GM21737 (cell line): ENCODE measurements around the gene ANKLE1.
A peak's percentile ranks its signal among the peaks of the same experiment; 100 is the strongest.
"Not testable (repeated sequence)": the region's sequence is repeated elsewhere in the genome, so short reads cannot be mapped to it uniquely, and the experiment has no call there.

Experiments used
- ATAC-seq: cut with Tn5 transposase; IDR thresholded peaks from one replicate; pipeline ENCODE4 v1.9.1; 2021; ENCODE audit warnings: mild to moderate bottlenecking, moderate library complexity; ENCODE audit not compliant: unreplicated experiment

ANKLE1 gene

DNA sequence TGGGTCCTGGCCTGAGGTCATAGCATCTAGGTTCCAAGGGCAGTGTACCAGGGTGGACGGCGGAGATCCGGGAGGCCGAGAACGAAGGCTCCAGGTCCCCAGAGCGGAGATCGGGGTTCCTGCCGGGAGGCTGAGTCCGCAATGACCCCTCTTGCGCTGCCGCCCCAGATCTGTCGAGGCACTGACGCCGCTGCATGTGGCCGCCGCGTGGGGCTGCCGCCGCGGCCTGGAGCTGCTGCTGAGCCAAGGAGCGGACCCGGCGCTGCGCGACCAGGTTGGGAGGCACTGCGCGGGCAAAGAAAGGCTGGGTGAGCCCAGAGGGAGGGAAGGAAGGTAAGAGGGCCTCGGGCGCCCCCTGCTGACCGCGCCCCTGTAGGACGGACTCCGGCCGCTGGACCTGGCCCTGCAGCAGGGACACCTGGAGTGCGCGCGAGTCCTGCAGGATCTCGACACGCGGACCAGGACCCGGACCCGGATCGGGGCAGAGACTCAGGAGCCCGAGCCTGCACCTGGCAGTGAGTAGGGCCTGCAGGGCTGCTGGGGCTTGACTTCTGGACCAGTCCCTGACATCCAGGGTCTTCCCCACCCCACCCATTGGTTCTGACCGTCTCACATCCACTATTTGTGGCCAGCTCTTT, 906 bp downstream of the ANKLE1 start:
- peak; percentile 73 for ATAC-seq

- no peak for ATAC-seq
These were observed 1.8 kb downstream of the ANKLE1 start for GRCh38 chr19:17283504-17283996.

- ATAC-seq, result no peak
These were observed 3.9 kb downstream of the ANKLE1 start for GRCh38 chr19:17285415-17286135.

DNA sequence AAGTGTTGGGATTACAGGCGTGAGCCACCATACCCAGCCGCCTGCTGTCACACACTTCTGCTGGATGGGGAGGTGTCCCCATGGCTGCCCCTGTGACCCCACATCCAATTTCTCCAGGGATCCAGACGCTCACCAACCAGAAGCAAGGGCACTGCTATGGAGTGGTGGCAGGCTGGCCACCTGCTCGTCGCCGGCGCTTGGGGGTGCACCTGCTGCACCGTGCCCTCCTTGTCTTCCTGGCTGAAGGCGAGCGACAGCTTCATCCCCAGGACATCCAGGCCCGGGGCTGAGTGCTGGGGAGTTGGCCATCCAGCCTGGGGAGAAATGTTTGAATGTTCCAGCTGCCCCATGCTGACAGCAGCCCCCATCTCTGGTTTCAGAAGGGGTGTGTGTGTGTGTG, 4.6 kb downstream of the ANKLE1 start:
- ATAC-seq, result no peak

- ATAC-seq, result no peak
These were observed 5.1 kb downstream of the ANKLE1 start for GRCh38 chr19:17286752-17287151.

DNA sequence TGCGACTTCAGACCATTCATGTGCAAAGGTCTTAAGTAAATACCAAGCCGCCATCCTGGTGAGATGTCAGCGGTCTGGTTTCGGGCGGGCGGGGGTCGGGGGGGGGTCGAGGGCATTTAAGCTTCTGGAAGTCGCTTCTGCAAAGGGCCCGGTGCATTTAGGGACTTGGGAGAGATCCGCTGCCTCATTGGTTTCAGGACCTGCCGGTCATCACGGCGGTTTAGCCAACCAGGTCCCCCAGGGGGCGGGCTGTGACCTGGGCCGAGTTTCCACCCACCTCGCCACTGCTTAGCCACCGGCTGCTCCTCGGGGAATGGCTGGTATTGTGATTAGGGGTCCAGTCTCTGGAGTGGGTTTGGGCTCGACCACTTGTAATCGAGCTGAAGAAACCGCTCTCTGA, 7.8 kb downstream of the ANKLE1 start:
- no peak for ATAC-seq

- ATAC-seq, result peak; percentile 81
These were observed 10.8 kb downstream of the ANKLE1 start for GRCh38 chr19:17292301-17293074.

DNA sequence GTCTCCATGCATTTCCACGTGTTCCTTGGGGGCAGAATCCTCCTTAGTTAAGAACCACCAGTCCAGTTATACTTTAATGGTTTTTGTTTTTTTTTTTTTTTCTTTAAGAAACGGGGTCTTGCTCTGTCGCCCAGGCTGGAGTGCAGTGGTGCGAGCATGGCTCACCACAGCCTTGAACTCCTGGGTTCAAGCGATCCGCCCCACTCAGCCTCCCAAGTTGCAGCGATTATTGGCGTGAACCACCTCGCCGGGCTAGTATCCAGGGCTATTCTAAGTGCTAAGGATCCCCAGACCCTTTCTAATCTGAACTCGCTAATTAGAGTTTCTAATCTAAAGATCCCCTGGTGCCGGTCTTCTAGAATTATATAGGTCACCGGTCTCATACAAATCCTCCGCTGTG, 11.9 kb downstream of the ANKLE1 start:
- ATAC-seq, result no peak

- ATAC-seq, result no peak
These were observed 12.6 kb downstream of the ANKLE1 start for GRCh38 chr19:17294051-17294891.

GRCh38 chr19:17295551-17295950, 13.8 kb downstream of the ANKLE1 start:
- not testable (repeated sequence) for ATAC-seq

- no peak for ATAC-seq
These were observed 14.6 kb downstream of the ANKLE1 start for GRCh38 chr19:17296273-17296672.

GRCh38 chr19:17296976-17297375, 15.3 kb downstream of the ANKLE1 start:
- ATAC-seq, result no peak

- ATAC-seq, result no peak
These were observed 19.4 kb downstream of the ANKLE1 start for GRCh38 chr19:17300992-17301619.

DNA sequence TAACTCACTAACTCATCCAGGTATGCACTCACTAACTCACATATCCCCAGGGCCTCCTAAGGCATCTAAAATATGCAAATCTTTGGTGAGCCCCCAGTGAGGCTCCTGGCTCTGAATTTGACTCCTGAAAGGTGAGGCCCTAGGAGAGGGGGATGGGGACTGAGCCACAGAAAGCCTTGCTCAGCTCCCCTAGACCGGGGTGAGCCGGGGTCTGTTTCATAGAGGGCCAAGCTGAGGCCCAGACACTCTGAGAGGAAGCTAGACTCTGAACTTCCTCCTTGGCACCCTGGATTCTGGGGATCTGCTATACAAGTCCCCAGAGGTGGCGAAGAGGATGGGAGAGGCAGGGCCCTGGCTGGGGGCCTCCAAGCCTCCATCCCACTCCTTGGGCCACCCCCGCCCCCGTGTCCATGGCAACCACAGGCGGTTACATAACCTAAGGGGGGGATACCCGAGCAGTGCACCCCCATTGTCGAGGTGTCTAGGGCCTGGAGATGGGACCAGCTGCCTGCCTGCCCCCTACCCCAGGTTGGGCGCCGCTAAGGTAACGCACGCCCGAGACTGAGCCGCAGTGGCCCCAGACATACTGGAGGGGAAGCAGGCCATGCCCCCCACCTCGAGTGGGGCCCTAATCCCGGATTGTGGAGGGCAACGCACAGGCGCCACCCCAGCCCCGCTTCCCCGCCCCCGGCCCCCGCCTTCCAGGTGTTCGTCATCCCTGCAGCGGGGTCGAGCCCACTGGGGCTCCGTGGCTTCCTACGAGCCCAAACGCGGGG, 20.9 kb downstream of the ANKLE1 start:
- ATAC-seq, result no peak

DNA sequence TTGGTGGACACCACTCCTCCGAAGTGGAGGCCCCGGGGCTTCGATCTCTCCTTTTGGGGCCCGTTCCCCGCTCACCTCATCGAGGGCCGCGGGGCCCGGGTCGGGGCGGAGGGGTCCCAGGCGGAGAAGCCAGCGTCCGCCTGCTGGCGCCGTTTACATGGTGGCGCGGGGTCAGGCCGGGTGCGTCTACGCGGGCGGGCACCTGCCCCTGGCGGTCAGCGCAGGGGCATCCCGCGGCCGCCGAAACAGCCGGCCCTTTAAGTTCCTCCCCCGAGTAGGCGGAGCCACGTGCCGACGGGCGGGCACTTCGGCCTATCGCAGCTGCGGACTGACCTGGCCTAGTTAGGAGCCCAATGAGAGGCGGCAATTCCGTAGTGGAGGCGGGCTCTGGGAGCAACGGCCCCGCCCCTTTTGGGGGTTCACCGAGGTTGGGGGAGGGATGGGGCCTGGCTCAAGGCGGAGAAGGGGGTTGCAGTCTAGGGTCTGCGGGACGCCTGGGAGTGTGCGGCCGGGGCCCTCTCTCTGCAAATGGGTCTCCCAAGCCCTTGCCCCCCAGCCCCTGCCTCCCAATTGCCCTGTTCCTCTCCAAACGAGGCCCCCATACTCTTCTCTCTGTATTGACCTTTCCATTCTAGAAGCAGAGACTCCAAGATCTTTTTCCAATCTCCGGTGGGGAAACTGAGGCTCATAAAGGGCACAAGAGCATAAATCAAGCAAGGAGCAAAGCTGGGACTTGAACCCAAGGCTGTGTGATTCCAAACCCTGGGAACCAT, 21.7 kb downstream of the ANKLE1 start, which contains the start of gene ABHD8:
ABHD8 (minus strand) TSS at position 259 of the 773 bp plus-strand sequence. CDS start 1,809 bp downstream, outside the sequence.
- ATAC-seq, result peak; percentile 51

GRCh38 chr19:17303940-17304267, 22.2 kb downstream of the ANKLE1 start:
- no peak for ATAC-seq

- ATAC-seq, result no peak
These were observed 22.9 kb downstream of the ANKLE1 start for GRCh38 chr19:17304386-17305215.

- no peak for ATAC-seq
These were observed 23.5 kb downstream of the ANKLE1 start for GRCh38 chr19:17305216-17305516.
